ENCODE data around the gene MAPKBP1.

DNA sequence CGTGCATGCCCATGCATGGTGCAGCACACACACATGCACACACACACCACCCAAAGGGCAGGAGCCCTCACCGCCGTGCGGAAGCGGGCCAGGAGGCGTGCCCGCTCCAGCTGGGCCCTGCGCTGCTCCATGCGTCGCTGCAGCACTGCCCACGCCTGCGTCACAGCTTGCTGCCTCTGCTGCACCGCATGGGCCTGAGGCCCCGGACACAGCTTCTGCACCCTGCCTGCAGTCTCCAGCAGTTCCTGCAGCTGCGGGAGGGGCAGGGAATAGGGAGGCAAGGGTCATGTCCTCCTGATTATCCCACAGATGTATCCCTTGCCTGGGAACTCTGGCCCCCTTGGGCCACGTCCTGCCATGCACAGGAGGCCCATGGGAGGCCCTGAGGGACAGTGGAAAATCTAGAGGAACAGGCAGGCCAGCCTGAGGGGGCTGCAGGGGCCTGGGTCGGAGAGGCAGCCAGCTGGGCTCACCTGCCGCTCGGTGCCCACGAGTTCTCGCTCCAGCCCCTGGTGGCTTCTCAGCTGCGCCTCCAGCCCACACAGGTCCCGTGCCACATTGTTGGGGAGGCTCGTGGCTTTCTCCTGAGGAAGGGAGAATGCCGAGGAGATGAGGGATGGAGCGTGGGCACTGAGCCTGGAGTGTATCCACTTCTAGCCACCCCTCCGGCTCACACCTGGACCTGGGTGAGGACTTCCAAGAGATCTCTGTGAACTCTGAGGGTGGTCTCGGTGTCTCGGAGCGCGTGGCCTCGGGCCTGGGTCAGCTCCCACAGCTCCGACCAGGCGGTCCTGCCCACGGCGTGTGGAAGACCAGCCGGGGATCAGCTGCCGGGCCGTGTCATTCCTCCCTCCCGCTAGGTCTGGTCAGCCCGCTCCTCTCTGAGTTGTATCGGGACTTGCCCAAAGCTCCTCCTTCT lies 95.7 kb downstream of the MAPKBP1 start:
- no peak for TF ChIP-seq POLR2A (IDR thresholded peaks at IDR 0.05; ENCODE audit: low read length)
- no peak for TF ChIP-seq GATA1 (IDR thresholded peaks at IDR 0.05; ENCODE audit: low read depth, low read length)

Measured in erythroblast (primary cell).